Stimulated activated naive B cell treated with anti-CD40 and anti-IgM and Interleukin-4, amounts not matched to agents 10 μg/mL and 1 μg/mL and 100 μg/mL, for 72 hours (primary cell): ENCODE data around the gene ADCY5.

Experiments used
- ATAC-seq, 2 donors: fragments of 150-1000 bp; cut with Tn5 transposase; replicated peaks; 2 replicates each; pipeline ENCODE4 v1.10.0; 2021; ENCODE audit warnings: moderate library complexity in 1 of 2
- DNase-seq: peaks from one replicate; pipeline ENCODE4 v3.0.0; 2021
- H3K27ac Mint-ChIP-seq: one replicate; pipeline ENCODE4 v1.8.0; 2022; ENCODE audit warnings: mild to moderate bottlenecking, mixed read lengths
- H3K27me3 Mint-ChIP-seq, 2 donors: one replicate each; pipeline ENCODE4 v1.8.0; 2022; ENCODE audit warnings: mixed read lengths in 2 of 2
- H3K36me3 Mint-ChIP-seq, 2 donors: one replicate each; pipeline ENCODE4 v1.8.0; 2022; ENCODE audit warnings: mixed read lengths in 2 of 2, mild to moderate bottlenecking in 1 of 2
- H3K4me1 Mint-ChIP-seq, 2 donors: one replicate each; pipeline ENCODE4 v1.8.0; 2022; ENCODE audit warnings: mixed read lengths in 2 of 2, mild to moderate bottlenecking in 1 of 2
- H3K4me3 Mint-ChIP-seq, 2 donors: one replicate each; pipeline ENCODE4 v1.8.0; 2022; ENCODE audit warnings: mild to moderate bottlenecking in 2 of 2, mixed read lengths in 2 of 2, moderate library complexity in 1 of 2
- H3K9me3 Mint-ChIP-seq, 2 donors: one replicate each; pipeline ENCODE4 v1.8.0; 2022; ENCODE audit warnings: mixed read lengths in 2 of 2, mild to moderate bottlenecking in 1 of 2

ADCY5 gene

GRCh38 chr3:123290962-123291361 lies 157.9 kb downstream of the ADCY5 start:
- no peak overlapping the region for H3K4me3 Mint-ChIP-seq
- H3K4me1 Mint-ChIP-seq: no peaks in the 10 kb centered on the region
- peaks cover 0 to 5% of the 10 kb centered on the region in 2 donors for H3K9me3 Mint-ChIP-seq
- ATAC-seq (no peak), DNase-seq (no peak)
- H3K27me3 Mint-ChIP-seq: peaks cover 22 to 26% of the 10 kb centered on the region in 2 donors
- H3K36me3 Mint-ChIP-seq: peaks cover 0 to 3% of the 10 kb centered on the region in 2 donors
- H3K27ac Mint-ChIP-seq: no peak overlapping the region

GRCh38 chr3:123290107-123290930 lies 158.6 kb downstream of the ADCY5 start:
- peaks cover 22 to 26% of the 10 kb centered on the region in 2 donors for H3K27me3 Mint-ChIP-seq

GRCh38 chr3:123289391-123290106 lies 159.3 kb downstream of the ADCY5 start:
- peaks cover 0 to 5% of the 10 kb centered on the region in 2 donors for H3K9me3 Mint-ChIP-seq
- H3K4me1 Mint-ChIP-seq: peaks cover 0 to 2% of the 10 kb centered on the region in 2 donors
- H3K36me3 Mint-ChIP-seq: peaks cover 0 to 3% of the 10 kb centered on the region in 2 donors
- H3K27me3 Mint-ChIP-seq: peaks cover 22 to 24% of the 10 kb centered on the region in 2 donors
- no peak overlapping the region for H3K4me3 Mint-ChIP-seq
- DNase-seq (no peak), ATAC-seq (no peak)
- H3K27ac Mint-ChIP-seq: no peak overlapping the region

More at GRCh38 chr3:123290107-123290930, 158.6 kb downstream of the ADCY5 start:
- peaks cover 0 to 2% of the 10 kb centered on the region in 2 donors for H3K4me1 Mint-ChIP-seq
- peaks cover 0 to 3% of the 10 kb centered on the region in 2 donors for H3K36me3 Mint-ChIP-seq
- no peak overlapping the region for H3K4me3 Mint-ChIP-seq
- DNase-seq (no peak), ATAC-seq (no peak)
- H3K9me3 Mint-ChIP-seq: peaks cover 0 to 5% of the 10 kb centered on the region in 2 donors
- H3K27ac Mint-ChIP-seq: no peak overlapping the region

GRCh38 chr3:123287962-123288302 lies 161.0 kb downstream of the ADCY5 start:
- H3K27ac Mint-ChIP-seq: no peak overlapping the region
- peaks cover 0 to 2% of the 10 kb centered on the region in 2 donors for H3K4me1 Mint-ChIP-seq
- no peak overlapping the region for H3K4me3 Mint-ChIP-seq
- no peak for DNase-seq
- H3K27me3 Mint-ChIP-seq: peaks cover 15 to 22% of the 10 kb centered on the region in 2 donors
- ATAC-seq: no peak
- peaks cover 1 to 3% of the 10 kb centered on the region in 2 donors for H3K36me3 Mint-ChIP-seq
- H3K9me3 Mint-ChIP-seq: peaks cover 0 to 5% of the 10 kb centered on the region in 2 donors

- ATAC-seq (no peak), DNase-seq (no peak)
- H3K36me3 Mint-ChIP-seq: peaks cover 3% of the 10 kb centered on the region in 2 donors
- H3K27me3 Mint-ChIP-seq: peaks cover 15 to 22% of the 10 kb centered on the region in 2 donors
- peaks cover 0 to 2% of the 10 kb centered on the region in 2 donors for H3K4me1 Mint-ChIP-seq
- no peak overlapping the region for H3K4me3 Mint-ChIP-seq
- peaks cover 0 to 5% of the 10 kb centered on the region in 2 donors for H3K9me3 Mint-ChIP-seq
- no peak overlapping the region for H3K27ac Mint-ChIP-seq
These were observed 161.6 kb downstream of the ADCY5 start for GRCh38 chr3:123287051-123287961.

- Mint-ChIP-seq H3K36me3 (peaks cover 6 to 7% of the 10 kb centered on the region in 2 donors), H3K27me3 (peaks cover 15% of the 10 kb centered on the region in 2 donors), H3K4me3 (no peak overlapping the region), H3K9me3 (peaks cover 0 to 5% of the 10 kb centered on the region in 2 donors), H3K27ac (no peak overlapping the region), H3K4me1 (peaks cover 0 to 2% of the 10 kb centered on the region in 2 donors)
- ATAC-seq (peak; percentile 87 to 90), DNase-seq (peak; percentile 31)
These were observed 162.4 kb downstream of the ADCY5 start for GRCh38 chr3:123286308-123287023.

- Mint-ChIP-seq H3K4me3 (no peak overlapping the region), H3K27me3 (peaks cover 12 to 15% of the 10 kb centered on the region in 2 donors), H3K9me3 (peaks cover 0 to 5% of the 10 kb centered on the region in 2 donors), H3K27ac (no peak overlapping the region), H3K36me3 (peaks cover 6 to 9% of the 10 kb centered on the region in 2 donors), H3K4me1 (peaks cover 0 to 2% of the 10 kb centered on the region in 2 donors)
- no peak for DNase-seq
- peak in 1 of 2 donors; percentile 10 for ATAC-seq
These were observed 163.0 kb downstream of the ADCY5 start for GRCh38 chr3:123285931-123286307.

GRCh38 chr3:123285479-123285878 lies 163.4 kb downstream of the ADCY5 start:
- Mint-ChIP-seq H3K36me3 (peaks cover 6 to 13% of the 10 kb centered on the region in 2 donors), H3K4me1 (peaks cover 0 to 2% of the 10 kb centered on the region in 2 donors), H3K4me3 (no peak overlapping the region), H3K9me3 (peaks cover 0 to 5% of the 10 kb centered on the region in 2 donors), H3K27ac (no peak overlapping the region), H3K27me3 (peaks cover 8 to 13% of the 10 kb centered on the region in 2 donors)
- ATAC-seq (no peak), DNase-seq (no peak)

GRCh38 chr3:123285066-123285465 lies 163.8 kb downstream of the ADCY5 start:
- Mint-ChIP-seq H3K4me1 (peaks cover 0 to 2% of the 10 kb centered on the region in 2 donors), H3K36me3 (peaks cover 7 to 15% of the 10 kb centered on the region in 2 donors), H3K4me3 (no peak overlapping the region), H3K27ac (no peak overlapping the region), H3K27me3 (peaks cover 4 to 9% of the 10 kb centered on the region in 2 donors), H3K9me3 (peaks cover 0 to 5% of the 10 kb centered on the region in 2 donors)
- DNase-seq (no peak), ATAC-seq (no peak)

- H3K36me3 Mint-ChIP-seq: peaks cover 7 to 18% of the 10 kb centered on the region in 2 donors
- H3K4me1 Mint-ChIP-seq: peaks cover 0 to 2% of the 10 kb centered on the region in 2 donors
- H3K4me3 Mint-ChIP-seq: no peak overlapping the region
- peaks cover 0 to 5% of the 10 kb centered on the region in 2 donors for H3K9me3 Mint-ChIP-seq
- ATAC-seq (no peak), DNase-seq (no peak)
- H3K27me3 Mint-ChIP-seq: peaks cover 0 to 6% of the 10 kb centered on the region in 2 donors
- no peak overlapping the region for H3K27ac Mint-ChIP-seq
These were observed 164.4 kb downstream of the ADCY5 start for GRCh38 chr3:123284399-123285010.

- Mint-ChIP-seq H3K27ac (no peak overlapping the region), H3K9me3 (peaks cover 0 to 5% of the 10 kb centered on the region in 2 donors), H3K4me1 (peaks cover 0 to 2% of the 10 kb centered on the region in 2 donors), H3K36me3 (peaks cover 7 to 20% of the 10 kb centered on the region in 2 donors), H3K27me3 (peaks cover 0 to 6% of the 10 kb centered on the region in 2 donors), H3K4me3 (no peak overlapping the region)
- DNase-seq (no peak), ATAC-seq (no peak)
These were observed 165.1 kb downstream of the ADCY5 start for GRCh38 chr3:123283657-123284398.

- no peak overlapping the region for H3K4me3 Mint-ChIP-seq
These were observed 165.8 kb downstream of the ADCY5 start for GRCh38 chr3:123283074-123283473.

More at GRCh38 chr3:123283074-123283473, 165.8 kb downstream of the ADCY5 start:
- peaks cover 12 to 22% of the 10 kb centered on the region in 2 donors for H3K36me3 Mint-ChIP-seq
- H3K9me3 Mint-ChIP-seq: peaks cover 0 to 5% of the 10 kb centered on the region in 2 donors
- peaks cover 0 to 6% of the 10 kb centered on the region in 2 donors for H3K27me3 Mint-ChIP-seq
- no peak overlapping the region for H3K27ac Mint-ChIP-seq
- ATAC-seq (no peak), DNase-seq (no peak)
- peaks cover 0 to 2% of the 10 kb centered on the region in 2 donors for H3K4me1 Mint-ChIP-seq
